Fibroblast of villous mesenchyme (primary cell): Measurements from ENCODE around the gene KRT36. TPM values are rescaled to one million over a fixed set of nuclear protein-coding genes. Genes with fewer than 3 reads are reported as not detected.

Experiments
- DNase-seq: peaks from one replicate; pipeline ENCODE4 v3.0.0-alpha.2; 2010; ENCODE audit warnings: low read depth
- H3K4me3 ChIP-seq: 2 replicates; pipeline ENCODE4 v1.5.1; 2011; ENCODE audit warnings: low read depth, mild to moderate bottlenecking, low read length
- CTCF ChIP-seq: IDR thresholded peaks from 2 replicates; pipeline ENCODE4 v1.5.1; 2012; ENCODE audit warnings: low read depth, mild to moderate bottlenecking, low read length; ENCODE audit not compliant: insufficient read depth
- total RNA-seq: library from RNA; depleted of rRNA; stranded (reverse); fragments of >200 nt; gene quantifications from 2 replicates; pipeline ENCODE4 v1.2.3, GENCODE V29; 2012

KRT36 gene
- total RNA-seq, 1 donor: under 0.01 TPM

- no peak overlapping the region for H3K4me3 ChIP-seq
- peak; percentile 90 for DNase-seq
- no peak for TF ChIP-seq CTCF
These were observed 2.6 kb upstream of the KRT36 start for GRCh38 chr17:41492351-41492750.

- H3K4me3 ChIP-seq: no peak overlapping the region
- TF ChIP-seq CTCF: no peak
- no peak for DNase-seq
These were observed 1.8 kb upstream of the KRT36 start for GRCh38 chr17:41491476-41491875.

- no peak for TF ChIP-seq CTCF
- no peak for DNase-seq
- H3K4me3 ChIP-seq: no peak overlapping the region
These were observed 585 bp upstream of the KRT36 start for GRCh38 chr17:41490000-41490990.

GRCh38 chr17:41486809-41487530, 2.7 kb downstream of the KRT36 start:
- TF ChIP-seq CTCF: peak; percentile 46
- no peak overlapping the region for H3K4me3 ChIP-seq
- DNase-seq: no peak

- TF ChIP-seq CTCF: no peak
- no peak for DNase-seq
- no peak overlapping the region for H3K4me3 ChIP-seq
These were observed 3.4 kb downstream of the KRT36 start for GRCh38 chr17:41486316-41486715.

- no peak for DNase-seq
- TF ChIP-seq CTCF: no peak
- H3K4me3 ChIP-seq: no peak overlapping the region
These were observed 4.5 kb downstream of the KRT36 start for GRCh38 chr17:41484920-41485904.
